ENCODE results near the gene QKI. TPM values are rescaled to one million over a fixed set of nuclear protein-coding genes. Genes with fewer than 3 reads are reported as not detected.

Gene QKI
- total RNA-seq, 1 experiment from 2014 or later: 176 TPM

DNA sequence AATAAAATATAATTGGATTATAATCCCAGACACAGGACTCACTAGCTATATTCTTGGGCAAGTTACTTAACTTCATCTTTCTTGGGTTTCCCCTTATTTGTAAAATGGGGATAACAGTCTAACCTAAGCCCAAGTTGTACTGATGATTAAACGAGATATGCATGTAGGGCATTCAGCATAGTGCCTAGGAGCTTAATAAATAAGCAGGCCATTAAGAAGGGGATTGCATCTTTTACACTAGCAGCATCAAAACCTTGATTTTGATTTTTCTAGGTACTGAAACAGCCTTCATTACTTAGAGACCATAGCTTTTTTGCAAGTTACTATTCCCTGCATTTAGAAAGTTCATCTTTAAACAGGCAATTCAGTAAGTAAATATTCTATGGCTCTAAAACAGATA, 2.2 kb upstream of the QKI start:
- Histone ChIP-seq H2AFZ (ENCODE audit: low read length) (no peak overlapping the region), H4K8ac (replicated peaks; ENCODE audit: insufficient read length, low read depth, low read length) (no peak overlapping the region), H3K23ac (ENCODE audit: insufficient read length, low read depth, low read length) (no peak overlapping the region), H4K5ac (ENCODE audit: insufficient read length, low read depth, low read length) (no peak overlapping the region), H2BK120ac (ENCODE audit: low read depth, low read length, poor library complexity, severe bottlenecking) (no peak overlapping the region), H3K27ac (ENCODE audit: insufficient read length, low read depth, low read length) (no peak overlapping the region), H3K79me1 (ENCODE audit: insufficient read depth, low read depth, low read length, poor library complexity, severe bottlenecking) (no peaks in the 10 kb centered on the region), H3K9ac (ENCODE audit: extremely low read depth, insufficient read length, low read length) (no peak overlapping the region), H3K79me2 (ENCODE audit: insufficient read depth, low read length) (peaks cover 3% of the 10 kb centered on the region; the same call in 1 of the 2 replicates), H4K20me1 (ENCODE audit: control insufficient read depth, insufficient read depth, insufficient read length) (no peaks in the 10 kb centered on the region), H3T11ph (ENCODE audit: low read length) (no peak overlapping the region), H3K14ac (ENCODE audit: insufficient read depth, low read length) (no peak overlapping the region), H3K9me3 (ENCODE audit: control insufficient read depth, low read depth, low read length) (no peaks in the 10 kb centered on the region), H3K18ac (ENCODE audit: insufficient read length, low read depth, low read length) (no peak overlapping the region), H2BK20ac (ENCODE audit: low read depth, low read length, poor library complexity, severe bottlenecking) (no peak overlapping the region), H3K23me2 (ENCODE audit: insufficient read length, low read depth, low read length, poor library complexity, severe bottlenecking) (peaks cover 9% of the 10 kb centered on the region), H3K4me2 (ENCODE audit: insufficient read depth, insufficient read length, low read length) (peak overlapping the region; percentile 56), H2BK5ac (ENCODE audit: insufficient read length, low read length) (no peak overlapping the region), H2BK15ac (ENCODE audit: low read depth, low read length) (no peak overlapping the region), H3K4me1 (ENCODE audit: insufficient read depth, low read length) (peaks cover 2% of the 10 kb centered on the region; the same call in 1 of the 2 replicates), H3K56ac (ENCODE audit: insufficient read length, low read depth, low read length) (no peak overlapping the region), H3K27me3 (ENCODE audit: insufficient read depth, low read length) (no peaks in the 10 kb centered on the region), H2AK5ac (ENCODE audit: insufficient read length, low read length) (no peak overlapping the region), H3K4ac (ENCODE audit: low read depth, low read length) (no peak overlapping the region), H4K91ac (ENCODE audit: insufficient read length, low read depth, low read length) (no peak overlapping the region), H2BK12ac (ENCODE audit: insufficient read length, low read depth, low read length) (no peak overlapping the region)
- Mint-ChIP-seq H3K4me1 (peaks cover 19 to 25% of the 10 kb centered on the region in 2 experiments), H3K27ac (no peak overlapping the region), H3K36me3 (ENCODE audit: insufficient read depth in 1 of 3, low read depth in 3 of 3) (peaks cover 2 to 13% (median 6%) of the 10 kb centered on the region in 3 experiments; a peak in 4 of 7 replicates), H3K27me3 (ENCODE audit: low read depth) (no peaks in the 10 kb centered on the region), H3K4me3 (peak overlapping the region; percentile 68 to 81), H3K9me3 (no peaks in the 10 kb centered on the region; a peak in 1 of 5 replicates)
- TF ChIP-seq CTCF (conservative IDR thresholded peaks at IDR 0.05): no peak
- WGBS (ENCODE audit: extremely low coverage, insufficient read length, low lambda C conversion rate): no CpG with 5 or more reads among the region's 1 CpG
- DNase-seq: no peak
